Keratinocyte (primary cell): Measurements from ENCODE around the gene NT5DC4.

Experiments used
- EZH2 ChIP-seq: IDR thresholded peaks from one replicate; pipeline ENCODE4 v1.6.1; 2012; ENCODE audit warnings: inconsistent platforms, mild to moderate bottlenecking, low read length, moderate library complexity
- TF ChIP-seq, protein P1 (sequence below), 3 experiments: IDR thresholded peaks in 1 of 3; conservative IDR thresholded peaks in 1 of 3; optimal IDR thresholded peaks in 1 of 3; 2 replicates in 2 of 3; 3 replicates in 1 of 3; pipeline versions ENCODE3 to v1.5.1; 2011; ENCODE audit warnings: low read length in 3 of 3, mild to moderate bottlenecking in 3 of 3, moderate library complexity in 2 of 3, control low read depth in 1 of 3, inconsistent platforms in 1 of 3; ENCODE audit not compliant: insufficient read depth in 2 of 3; ENCODE audit errors: extremely low read depth in 1 of 3

DNA sequence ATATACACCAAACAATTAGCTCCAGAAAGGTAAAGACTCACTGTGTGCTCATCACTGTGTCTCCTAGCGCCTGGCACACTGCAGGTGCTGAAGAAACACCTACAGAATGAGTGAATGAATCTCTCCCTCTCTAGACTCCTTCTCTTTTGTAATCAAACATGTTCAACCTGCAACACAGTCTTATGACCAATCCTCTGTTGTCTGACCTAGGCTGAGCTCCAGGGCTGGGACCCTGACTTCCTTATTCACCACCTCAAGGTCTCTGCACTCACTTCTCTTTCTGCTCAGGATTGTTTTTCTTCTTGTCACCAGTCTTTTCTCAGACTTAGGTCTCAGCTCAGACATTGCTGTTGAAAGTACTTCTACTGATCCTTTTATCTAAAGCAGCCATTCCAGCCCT lies 33.7 kb downstream of the NT5DC4 start:
- TF ChIP-seq, protein P1, sequence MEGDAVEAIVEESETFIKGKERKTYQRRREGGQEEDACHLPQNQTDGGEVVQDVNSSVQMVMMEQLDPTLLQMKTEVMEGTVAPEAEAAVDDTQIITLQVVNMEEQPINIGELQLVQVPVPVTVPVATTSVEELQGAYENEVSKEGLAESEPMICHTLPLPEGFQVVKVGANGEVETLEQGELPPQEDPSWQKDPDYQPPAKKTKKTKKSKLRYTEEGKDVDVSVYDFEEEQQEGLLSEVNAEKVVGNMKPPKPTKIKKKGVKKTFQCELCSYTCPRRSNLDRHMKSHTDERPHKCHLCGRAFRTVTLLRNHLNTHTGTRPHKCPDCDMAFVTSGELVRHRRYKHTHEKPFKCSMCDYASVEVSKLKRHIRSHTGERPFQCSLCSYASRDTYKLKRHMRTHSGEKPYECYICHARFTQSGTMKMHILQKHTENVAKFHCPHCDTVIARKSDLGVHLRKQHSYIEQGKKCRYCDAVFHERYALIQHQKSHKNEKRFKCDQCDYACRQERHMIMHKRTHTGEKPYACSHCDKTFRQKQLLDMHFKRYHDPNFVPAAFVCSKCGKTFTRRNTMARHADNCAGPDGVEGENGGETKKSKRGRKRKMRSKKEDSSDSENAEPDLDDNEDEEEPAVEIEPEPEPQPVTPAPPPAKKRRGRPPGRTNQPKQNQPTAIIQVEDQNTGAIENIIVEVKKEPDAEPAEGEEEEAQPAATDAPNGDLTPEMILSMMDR (optimal IDR thresholded peaks at IDR 0.05 in 1 of 3, IDR thresholded peaks at IDR 0.05 in 1 of 3, conservative IDR thresholded peaks at IDR 0.05 in 1 of 3; ENCODE audit: extremely low read depth in 1 of 3, insufficient read depth in 2 of 3, low read length in 3 of 3): no peak
- no peak for TF ChIP-seq EZH2
